Measurements from ENCODE around the gene LTF.
"Not testable (repeated sequence)": the region's sequence is repeated elsewhere in the genome, so short reads cannot be mapped to it uniquely, and the experiment has no call there.

LTF gene

DNA sequence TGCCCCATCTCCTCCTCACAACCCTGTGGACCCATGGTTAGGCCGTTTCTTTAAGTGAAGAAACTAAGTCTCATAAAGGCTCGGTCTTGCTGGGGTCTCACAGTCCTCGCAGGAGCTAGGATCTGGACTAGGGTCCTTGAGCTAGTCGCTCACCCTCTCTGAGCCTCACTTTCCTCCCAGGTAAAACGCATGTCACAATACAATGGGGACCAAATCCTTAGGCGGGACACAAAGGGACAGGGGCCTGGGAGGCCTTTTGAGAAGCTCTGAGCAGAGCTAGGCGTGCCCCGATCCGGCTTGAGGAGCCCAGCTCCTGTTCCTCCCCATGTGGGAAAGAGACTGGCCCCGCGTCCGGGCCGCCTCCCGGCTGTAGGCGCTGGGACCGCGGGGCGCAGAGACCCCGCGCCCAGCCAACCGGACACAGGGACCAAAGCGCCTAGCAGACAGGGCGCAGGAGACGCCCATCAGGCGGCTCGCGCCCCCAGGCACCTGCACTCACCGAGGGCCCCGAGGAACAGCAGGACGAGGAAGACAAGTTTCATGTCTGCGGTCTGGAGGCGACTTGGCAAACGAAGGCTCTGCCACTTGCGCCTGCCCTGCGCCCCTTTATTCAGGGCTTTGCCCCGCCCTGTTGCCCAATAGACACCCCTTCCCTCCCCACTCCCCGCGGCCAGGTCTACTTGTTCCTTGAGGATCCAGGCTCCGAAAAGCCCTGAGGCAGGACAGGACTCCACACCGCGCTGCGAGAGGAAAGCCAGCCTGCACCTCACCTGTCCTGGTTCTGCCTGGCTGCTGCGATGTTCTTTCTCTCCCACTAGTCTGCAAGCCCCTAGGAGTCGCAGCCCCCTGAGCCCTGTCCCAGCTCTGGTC, at the start of gene LTF:
Gene LTF, minus strand, starts transcription at position 580 of the 870 bp plus-strand sequence. Its CDS starts 38 bp downstream, at position 542.
- DNase-seq (ENCODE audit: low read depth in 2 of 3, low spot score in 2 of 3), result no peak

DNA sequence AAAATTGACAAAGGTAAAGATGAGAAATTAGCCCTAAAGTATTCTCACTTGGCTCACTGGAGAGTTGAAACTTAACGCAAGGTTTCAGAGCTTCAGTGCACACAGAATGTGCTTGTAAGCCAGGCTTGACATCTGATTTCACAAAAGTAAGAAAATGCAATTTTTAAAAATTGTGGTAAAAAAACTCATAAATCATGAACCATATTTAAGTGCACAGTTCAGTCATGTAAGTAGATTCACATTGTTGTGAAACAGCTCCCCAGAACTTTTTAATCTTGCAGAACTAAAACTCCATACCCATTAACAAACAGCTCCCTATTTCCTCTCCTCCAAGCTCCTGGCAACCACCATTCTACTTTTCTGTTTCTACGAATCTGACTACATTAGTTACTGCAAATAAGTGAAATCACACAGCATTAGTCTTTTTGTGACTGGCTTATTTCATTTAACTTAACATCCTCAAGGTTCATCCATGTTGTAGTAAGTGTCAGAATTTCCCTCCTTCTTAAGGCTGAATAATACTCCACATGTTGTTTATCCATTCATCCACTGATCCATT, 47.6 kb upstream of the LTF start:
- no peak for DNase-seq (ENCODE audit: low read depth in 2 of 3, low spot score in 2 of 3)

DNA sequence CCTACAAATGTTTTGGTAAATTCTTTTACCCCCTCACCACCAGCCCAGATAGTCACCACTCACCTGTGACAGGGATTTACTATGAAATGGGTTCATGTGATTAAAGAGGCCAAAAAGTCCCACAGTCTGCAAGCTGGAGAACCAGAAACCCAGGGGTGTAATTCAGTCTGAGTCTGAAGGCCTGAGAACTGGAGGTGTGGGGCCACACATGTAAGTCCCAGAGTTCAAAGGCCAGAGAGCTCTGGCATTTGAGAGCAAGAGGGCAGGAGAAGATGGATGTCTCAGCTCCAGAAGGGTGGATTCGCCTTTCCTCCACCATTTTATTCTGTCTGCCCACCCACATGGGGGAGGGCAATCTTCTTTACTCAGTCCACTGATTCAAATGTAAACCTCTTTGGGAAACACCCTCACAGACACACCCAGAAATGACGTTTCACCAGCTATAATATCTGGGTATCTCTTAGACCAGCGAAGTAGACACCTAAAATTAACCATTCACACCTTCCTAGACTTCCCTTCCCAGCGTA, 45.0 kb upstream of the LTF start:
- no peak for DNase-seq (ENCODE audit: low read depth in 2 of 3, low spot score in 2 of 3)

DNA sequence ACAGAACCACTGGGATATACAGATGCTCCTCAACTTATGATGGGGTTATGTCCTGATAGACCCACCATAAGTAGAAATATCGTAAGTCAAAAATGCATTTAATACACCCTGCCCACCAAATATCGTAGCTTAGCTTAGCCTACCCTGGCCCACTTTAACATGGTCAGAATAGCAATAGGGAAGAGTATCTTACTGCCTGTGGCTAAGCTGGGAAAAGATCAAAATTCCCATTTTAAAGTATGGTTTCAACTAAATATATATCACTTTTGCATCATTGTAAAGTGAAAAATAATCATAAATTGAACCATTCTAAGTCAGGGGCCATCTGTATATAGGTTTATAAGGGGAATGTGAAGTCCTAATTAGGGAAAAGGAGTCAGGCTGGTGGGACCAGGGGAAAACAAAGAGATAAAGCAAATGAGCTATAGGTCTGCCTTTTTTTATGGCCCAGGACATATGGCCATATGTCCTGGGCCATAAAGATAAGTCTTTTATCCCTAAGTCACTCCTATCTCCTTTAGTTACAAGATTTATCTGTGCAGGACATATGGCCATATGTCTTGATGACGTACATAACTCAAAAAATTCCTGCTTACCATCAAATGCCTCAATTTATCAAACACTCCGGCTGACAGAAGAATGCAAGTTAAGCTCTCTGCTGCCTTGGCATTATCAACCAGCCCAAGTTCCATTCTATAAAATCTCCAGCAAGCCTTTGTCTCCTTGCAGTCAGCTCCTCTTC, 44.3 kb upstream of the LTF start:
- DNase-seq (ENCODE audit: low read depth in 2 of 3, low spot score in 2 of 3), result no peak

DNA sequence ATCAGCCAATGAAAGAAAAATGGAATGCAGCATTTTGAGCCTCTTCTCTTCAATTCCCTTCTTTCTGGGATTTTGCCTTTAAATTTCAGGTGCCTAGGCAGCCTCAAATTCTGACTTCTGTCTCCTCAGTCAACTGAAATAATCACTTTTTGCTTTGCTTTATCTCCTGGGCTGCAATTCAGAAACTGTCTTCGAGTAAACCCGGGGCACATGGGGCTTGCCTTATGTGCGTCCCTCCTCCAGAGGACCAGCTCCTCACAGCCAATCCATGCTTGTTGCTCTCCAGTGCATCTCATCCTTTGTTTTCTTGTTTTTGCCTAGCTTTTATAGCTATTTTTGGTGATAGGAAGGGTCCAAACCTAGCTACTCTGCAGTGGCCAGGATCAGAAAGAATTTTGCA, 41.8 kb upstream of the LTF start:
- DNase-seq (ENCODE audit: low read depth in 2 of 3, low spot score in 2 of 3), result no peak

DNA sequence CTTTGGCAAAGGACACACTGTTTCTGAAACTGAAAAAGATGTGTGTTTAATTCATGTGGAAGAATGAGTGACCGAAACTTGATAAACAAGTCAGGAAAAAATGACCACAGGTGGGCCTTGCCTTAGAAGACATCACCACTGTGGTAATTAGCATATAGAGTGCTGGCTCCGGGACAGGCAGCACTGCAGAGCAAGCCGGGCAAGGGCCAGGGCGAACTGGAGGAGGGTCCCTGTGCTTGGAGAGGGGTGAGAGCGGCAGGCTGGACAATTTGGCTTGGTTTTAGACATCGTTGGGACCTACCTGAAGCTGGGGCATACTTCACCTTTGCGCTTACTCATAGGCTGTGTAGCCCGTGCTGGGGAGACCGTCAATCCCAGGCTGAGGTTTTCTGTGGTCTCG, 41.2 kb upstream of the LTF start:
- no peak for DNase-seq (ENCODE audit: low read depth in 2 of 3, low spot score in 2 of 3)

DNA sequence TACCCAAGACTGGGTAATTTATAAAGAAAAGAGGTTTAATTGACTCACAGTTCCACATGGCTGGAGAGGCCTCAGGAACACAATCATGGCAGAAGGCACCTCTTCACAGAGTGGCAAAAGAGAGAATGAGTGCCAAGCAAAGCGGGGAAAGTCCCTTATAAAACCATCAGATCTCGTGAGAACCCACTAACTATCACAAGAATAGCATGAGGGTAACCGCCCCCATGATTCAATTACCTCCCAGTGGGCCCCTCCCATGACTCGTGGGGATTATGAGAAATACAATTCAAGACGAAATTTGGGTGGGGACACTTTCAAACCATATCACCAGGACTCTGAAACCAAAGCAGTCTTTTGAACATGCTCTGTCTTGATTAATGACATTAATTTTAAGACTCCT, 40.1 kb upstream of the LTF start:
- DNase-seq (ENCODE audit: low read depth in 2 of 3, low spot score in 2 of 3), result no peak

DNA sequence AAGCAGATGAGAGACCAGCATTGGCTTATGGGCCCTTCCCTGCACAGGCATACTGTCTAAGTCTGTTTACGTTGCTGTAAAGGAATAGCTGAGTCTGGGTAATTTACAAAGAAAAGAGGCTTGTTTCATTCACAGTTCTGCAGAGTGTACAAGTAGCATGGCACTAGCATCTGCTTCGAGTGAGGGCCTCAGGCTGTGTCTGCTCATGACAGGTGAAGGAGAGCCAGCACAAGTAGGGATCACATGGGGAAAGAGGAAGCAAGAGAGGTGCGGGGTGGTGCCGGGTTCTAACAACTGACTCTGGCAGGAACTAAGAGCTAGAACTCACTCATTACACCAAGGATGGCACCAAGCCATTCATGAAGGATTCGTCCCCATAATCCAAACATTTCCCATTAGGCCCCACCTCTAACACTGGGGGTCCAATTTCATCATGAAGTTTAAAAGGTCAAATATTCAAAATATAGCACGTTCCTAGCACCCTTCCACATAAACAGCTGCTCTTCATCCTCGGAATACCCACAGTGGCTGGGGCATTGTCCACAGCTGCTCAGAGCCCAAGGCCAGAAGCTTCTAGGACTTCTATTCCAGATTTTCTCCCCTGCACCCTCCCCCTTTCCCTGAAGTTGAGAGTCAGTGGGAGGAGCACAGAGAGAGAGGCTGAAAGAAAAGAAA, 38.6 kb upstream of the LTF start:
- no peak for DNase-seq (ENCODE audit: low read depth in 2 of 3, low spot score in 2 of 3)

DNA sequence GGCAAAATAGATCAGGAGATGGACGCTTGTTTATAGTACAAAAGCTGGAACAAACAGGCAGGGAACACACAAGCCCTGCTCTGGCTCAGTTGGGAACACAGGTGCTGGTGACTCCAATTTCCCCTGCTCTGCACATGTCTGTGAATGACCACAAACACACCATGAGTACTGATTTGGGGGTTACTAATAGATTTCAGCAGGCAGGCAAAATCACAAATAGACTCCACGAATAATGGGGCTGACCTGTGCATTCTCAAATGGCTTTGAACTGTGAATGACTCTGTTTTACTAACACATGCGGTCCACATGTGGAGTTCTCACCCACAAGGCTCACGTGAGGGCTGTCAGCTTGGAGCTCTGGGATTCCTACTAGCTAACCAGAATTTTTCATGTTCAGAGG, 37.0 kb upstream of the LTF start:
- DNase-seq (ENCODE audit: low read depth in 2 of 3, low spot score in 2 of 3), result no peak

DNA sequence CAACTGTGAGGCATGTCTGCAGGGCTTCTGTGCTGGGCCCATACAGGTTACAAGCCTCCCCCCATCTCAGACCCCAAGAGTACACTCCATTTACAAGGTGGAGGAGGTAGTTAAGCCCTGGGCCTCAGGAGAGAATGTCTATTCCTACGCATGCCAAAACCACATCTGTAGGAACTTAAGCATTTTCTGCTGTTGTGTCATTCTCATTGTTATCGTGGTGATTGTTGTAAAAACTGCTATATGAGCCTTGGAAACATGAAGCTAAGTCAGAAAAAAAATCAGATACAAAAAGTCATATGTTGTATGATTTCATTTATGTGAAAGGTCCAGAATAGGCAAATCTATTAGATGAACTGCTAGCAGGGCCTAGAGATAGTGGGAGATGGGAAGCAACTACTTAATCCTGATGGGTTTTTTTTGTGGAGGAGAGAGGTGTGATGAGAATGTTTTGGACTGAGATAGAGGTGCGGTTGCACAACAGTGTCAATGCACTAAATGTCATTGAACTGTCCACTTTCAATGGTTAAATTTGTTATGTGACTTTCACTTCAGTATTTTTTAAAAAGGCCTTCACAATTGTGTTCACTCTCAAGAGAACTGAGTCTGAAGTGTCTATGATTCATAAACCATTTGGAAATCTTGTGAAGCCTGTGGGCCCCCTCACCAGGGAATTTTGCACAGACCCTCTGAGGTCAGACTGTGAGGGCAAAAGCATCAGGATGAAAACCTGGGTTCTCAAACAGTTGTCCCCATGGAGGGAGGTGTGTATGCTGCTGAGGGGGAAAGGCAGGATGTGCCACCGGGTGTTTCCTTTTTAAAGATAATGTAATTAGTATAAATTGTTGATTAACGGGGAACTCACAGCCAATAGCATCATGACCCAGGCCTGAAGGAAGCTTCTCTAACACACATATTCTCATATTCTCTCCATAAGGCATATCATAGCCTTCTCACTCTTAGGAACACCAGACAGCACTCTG, 36.2 kb upstream of the LTF start:
- DNase-seq (ENCODE audit: low read depth in 2 of 3, low spot score in 2 of 3), result no peak

DNA sequence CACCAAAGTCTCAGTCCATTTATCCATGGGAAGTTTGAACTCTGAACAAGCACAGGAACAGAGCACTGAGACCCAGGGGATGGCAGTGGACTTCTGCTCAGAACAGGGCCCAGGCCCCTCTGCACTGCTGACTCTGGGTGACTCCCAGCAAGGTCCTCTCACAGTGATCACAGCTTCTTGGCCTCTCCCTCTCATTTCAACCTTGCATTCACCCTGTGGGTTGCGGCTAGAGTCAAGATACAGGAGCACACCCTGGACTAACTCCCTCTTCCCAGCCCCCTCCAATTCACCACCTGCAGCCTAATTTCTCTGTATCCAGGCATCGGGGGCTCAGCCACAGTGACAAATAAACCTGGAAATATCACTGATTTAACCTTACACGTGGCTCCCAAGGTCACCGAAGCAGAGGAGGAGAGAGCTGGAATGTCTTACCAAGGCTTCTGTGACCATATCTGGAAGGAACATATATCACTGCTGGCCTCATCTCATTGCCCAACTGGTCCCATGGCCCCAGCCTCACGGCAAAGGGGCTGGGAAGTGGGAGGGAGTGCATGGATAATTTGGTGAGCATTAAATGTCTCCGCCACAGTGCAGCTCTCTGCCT, 34.3 kb upstream of the LTF start:
- no peak for DNase-seq (ENCODE audit: low read depth in 2 of 3, low spot score in 2 of 3)

DNA sequence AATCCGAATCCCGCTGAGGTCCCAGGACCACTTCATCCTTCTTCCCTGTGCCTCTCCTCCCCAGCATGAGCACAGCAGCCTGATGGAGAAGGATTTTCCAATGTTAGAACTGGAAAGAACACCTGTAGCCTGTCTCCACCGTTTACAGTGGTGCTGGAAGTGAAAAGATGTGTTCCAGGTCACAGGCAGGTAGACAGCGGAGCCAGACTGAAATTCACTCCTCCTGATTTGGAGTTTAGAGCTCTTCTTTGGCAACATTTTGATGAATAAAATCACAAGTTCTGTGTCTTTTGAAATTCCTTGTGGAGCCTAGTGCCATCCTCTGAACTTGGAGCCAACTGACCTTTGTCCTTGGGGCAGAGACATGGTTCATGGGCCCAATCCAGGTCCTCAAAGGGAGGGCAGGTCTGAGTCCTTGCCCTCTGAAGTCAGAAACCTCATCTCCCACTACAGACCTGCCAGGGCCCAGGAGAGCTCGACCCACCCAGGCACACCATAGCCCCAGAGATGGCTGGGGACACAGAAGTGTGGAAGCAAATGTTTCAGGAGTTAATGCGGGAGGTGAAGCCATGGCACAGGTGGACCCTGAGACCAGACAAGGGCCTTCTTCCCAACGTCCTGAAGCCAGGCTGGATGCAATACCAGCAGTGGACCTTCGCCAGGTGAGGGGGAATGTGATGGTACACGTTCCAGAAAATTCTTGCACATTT, 33.0 kb upstream of the LTF start, which contains the start of gene RTP3:
Gene RTP3, plus strand, starts transcription at position 421 of the 710 bp plus-strand sequence. Its CDS starts 87 bp downstream, at position 508.
- no peak for DNase-seq (ENCODE audit: low read depth in 2 of 3, low spot score in 2 of 3)

DNA sequence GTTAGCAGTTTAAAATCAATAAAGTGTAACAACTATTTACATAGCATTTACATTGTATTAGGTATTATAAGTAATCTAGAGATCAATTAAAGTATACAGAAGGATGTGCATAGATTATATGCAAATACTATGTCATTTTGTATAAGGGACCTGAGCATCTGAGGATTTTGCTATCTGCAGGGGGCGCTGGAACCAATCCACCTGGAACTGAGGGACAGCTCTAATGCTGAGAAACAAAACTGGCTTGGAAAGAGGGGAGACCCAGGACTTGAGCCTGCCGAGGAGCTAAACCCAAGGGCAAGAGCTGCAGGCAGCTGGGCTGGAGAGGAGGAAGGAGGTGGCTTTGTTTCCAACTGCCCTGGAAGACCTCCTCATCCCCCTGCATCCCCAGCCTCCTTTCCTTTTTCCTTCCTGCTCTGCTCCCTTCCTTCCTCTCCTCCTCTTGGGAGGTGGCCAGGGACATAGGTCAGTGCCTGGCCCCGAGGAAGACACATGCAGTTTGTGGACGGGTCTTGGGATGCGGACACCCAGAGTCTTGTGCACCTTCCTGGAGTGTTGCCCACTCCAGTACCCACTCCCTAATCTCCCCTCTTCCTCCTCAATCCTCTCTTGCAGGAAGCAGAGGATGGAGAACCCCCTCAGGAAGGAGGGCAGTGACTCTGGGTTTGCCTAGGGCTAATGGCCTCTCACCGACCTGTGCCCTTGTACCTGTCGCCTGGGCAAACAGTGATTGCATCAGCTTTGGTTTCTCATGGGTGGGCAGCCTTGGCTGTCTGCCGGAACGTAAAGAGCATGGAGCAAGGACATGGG, 32.2 kb upstream of the LTF start:
- no peak for DNase-seq (ENCODE audit: low read depth in 2 of 3, low spot score in 2 of 3)

DNA sequence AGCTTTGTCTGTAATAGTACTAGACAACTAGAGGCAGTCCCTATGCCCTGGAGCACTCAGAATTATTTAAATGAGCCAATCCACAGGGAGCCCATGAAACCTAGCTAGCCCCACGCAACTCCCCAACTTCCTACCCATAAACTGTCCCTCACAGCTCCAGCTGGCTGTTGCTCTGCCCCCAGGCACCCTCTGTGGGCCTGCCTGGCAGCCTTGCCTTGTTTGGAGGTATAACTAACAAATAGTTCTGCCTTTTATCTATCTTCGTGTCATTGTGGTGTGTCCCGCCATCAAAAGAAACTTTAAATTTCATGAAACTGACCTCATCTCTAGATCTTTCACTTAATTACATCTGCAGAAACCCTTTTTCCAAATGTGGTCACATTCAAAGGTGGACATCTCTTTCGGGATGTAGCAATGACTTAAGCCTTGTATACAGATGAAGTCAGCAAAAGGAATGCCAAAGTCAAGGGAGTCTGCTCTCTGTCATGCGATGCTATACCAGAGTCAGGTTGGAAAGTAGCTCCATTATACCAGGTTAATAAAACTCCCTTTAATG, 31.3 kb upstream of the LTF start:
- no peak for DNase-seq (ENCODE audit: low read depth in 2 of 3, low spot score in 2 of 3)

DNA sequence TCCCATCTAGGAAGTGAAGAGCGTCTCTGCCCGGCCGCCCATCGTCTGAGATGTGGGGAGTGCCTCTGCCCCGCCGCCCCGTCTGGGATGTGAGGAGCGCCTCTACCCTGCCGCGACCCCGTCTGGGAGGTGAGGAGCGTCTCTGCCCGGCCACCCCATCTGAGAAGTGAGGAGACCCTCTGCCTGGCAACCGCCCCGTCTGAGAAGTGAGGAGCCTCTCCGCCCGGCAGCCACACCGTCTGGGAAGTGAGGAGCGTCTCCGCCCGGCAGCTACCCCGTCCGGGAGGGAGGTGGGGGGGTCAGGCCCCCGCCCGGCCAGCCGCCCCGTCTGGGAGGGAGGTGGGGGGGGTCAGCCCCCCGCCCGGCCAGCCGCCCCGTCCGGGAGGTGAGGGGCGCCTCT, 29.8 kb upstream of the LTF start:
- DNase-seq (ENCODE audit: low read depth in 2 of 3, low spot score in 2 of 3), result not testable (repeated sequence)

DNA sequence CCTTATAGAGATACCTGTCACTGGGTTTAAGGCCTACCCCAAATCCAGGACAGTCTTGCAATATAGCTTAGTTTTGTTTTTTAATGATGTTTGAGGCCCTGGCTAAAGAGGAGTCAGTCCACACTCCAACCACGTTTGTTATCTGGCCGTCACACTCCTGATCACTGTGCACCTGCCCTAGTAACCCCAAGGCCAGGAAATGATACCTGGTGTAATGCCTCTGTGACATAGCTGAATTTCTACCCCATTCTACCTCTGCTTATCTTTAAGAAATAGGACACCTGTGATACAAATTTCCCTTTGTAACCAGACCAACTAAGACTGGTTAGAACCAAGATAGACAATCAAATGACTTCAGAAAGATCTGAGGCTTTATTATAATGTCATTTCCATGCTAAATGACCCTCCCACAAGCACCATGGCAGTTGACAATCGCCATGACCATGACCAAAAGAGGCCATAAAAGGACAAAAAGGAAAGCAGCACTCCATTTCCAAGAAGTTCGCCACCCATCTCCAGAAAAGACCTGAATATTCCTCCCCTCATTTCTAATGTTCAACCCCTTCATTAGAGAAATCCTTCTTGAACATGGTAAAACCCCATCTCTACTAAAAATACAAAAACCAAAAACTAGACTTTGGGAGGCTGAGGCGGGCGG, 28.3 kb upstream of the LTF start:
- DNase-seq (ENCODE audit: low read depth in 2 of 3, low spot score in 2 of 3), result no peak
